ENCODE data around the gene MITF.

The MITF gene

DNA sequence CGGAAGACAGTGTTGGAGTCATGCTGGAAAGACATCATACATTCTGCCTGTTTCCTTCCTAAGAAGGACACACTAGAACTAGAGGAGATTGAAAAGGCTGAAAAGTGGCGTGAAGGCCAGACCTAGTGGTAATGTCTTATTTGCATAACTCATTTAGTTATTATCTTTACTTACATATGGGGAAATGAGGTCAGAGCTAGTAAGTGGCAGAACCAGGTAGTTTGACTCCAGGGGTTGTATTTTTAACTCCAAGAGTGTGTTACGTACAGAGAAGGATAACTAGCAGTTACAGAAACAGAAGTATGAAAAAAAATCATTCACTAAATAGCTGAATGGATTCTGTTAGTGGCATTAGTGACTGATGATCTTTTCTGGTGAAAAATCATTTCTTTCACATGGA, 108.0 kb downstream of the MITF start:
- DNase-seq (ENCODE audit: low read depth), result no peak
- TF ChIP-seq, protein P1, sequence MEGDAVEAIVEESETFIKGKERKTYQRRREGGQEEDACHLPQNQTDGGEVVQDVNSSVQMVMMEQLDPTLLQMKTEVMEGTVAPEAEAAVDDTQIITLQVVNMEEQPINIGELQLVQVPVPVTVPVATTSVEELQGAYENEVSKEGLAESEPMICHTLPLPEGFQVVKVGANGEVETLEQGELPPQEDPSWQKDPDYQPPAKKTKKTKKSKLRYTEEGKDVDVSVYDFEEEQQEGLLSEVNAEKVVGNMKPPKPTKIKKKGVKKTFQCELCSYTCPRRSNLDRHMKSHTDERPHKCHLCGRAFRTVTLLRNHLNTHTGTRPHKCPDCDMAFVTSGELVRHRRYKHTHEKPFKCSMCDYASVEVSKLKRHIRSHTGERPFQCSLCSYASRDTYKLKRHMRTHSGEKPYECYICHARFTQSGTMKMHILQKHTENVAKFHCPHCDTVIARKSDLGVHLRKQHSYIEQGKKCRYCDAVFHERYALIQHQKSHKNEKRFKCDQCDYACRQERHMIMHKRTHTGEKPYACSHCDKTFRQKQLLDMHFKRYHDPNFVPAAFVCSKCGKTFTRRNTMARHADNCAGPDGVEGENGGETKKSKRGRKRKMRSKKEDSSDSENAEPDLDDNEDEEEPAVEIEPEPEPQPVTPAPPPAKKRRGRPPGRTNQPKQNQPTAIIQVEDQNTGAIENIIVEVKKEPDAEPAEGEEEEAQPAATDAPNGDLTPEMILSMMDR (conservative IDR thresholded peaks at IDR 0.05; ENCODE audit: low read depth, low read length), result no peak
- H3K4me3 ChIP-seq (ENCODE audit: low read depth, low read length), result no peak overlapping the region

DNA sequence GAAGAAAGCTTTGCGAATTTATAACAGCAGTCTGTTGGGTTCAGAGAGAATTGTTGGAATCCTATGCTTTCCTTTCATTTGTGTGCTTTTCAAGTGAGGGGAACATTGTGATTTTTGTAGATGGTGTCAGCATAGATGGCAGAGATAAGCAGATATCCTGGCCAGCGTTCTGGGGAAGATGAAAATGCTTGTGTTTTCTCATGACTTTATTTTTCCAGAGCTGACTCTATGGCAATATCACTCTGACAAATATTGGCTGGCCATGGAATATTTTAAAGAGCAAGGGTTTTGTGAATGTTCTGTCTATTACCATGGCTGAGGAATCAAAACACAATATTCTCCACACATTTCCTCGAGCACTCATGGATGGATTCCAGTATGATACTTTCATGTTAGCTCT, 108.8 kb downstream of the MITF start:
- no peak for DNase-seq (ENCODE audit: low read depth)
- TF ChIP-seq, protein P1 (conservative IDR thresholded peaks at IDR 0.05; ENCODE audit: low read depth, low read length), result no peak
- no peak overlapping the region for H3K4me3 ChIP-seq (ENCODE audit: low read depth, low read length)

DNA sequence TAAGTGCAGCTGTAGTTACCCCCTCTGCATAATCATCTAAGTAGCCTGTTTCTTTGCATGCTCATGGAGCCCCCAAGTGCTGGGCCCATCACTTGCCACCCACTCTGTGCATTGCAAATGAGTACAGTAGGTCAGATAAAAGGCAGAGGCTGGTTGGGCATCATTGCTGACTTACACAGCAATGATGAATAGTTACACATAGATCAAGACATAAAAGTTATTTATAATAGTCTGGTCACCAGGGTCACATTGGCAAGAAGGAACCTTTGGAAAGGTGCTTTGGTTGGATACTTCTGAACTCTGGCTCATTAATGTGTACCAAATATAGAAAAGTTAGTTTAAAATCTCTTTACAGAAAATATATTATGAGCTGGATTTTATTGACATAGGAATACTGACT, 111.6 kb downstream of the MITF start:
- no peak for DNase-seq (ENCODE audit: low read depth)
- TF ChIP-seq, protein P1 (conservative IDR thresholded peaks at IDR 0.05; ENCODE audit: low read depth, low read length), result no peak
- no peak overlapping the region for H3K4me3 ChIP-seq (ENCODE audit: low read depth, low read length)

DNA sequence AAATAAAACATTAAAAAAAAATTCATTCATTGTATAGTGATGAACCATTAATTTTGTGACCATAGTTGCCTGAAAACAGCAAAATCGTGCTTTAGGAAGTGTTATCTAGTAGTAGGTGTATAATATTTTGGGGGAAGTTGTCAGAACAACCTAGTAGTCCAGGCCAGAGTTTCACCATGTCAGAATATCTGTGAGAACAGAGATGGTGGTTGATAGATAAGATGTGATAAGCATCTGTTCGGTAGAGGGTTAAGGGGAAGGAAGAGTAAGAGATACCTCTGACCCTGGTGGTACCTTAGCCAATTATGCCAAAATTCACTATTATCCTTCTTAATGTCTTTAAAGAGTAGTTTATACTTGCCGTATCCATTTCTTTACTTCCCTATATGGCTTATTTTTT, 113.8 kb downstream of the MITF start:
- no peak overlapping the region for H3K4me3 ChIP-seq (ENCODE audit: low read depth, low read length)
- TF ChIP-seq, protein P1 (conservative IDR thresholded peaks at IDR 0.05; ENCODE audit: low read depth, low read length), result no peak
- DNase-seq (ENCODE audit: low read depth), result no peak

DNA sequence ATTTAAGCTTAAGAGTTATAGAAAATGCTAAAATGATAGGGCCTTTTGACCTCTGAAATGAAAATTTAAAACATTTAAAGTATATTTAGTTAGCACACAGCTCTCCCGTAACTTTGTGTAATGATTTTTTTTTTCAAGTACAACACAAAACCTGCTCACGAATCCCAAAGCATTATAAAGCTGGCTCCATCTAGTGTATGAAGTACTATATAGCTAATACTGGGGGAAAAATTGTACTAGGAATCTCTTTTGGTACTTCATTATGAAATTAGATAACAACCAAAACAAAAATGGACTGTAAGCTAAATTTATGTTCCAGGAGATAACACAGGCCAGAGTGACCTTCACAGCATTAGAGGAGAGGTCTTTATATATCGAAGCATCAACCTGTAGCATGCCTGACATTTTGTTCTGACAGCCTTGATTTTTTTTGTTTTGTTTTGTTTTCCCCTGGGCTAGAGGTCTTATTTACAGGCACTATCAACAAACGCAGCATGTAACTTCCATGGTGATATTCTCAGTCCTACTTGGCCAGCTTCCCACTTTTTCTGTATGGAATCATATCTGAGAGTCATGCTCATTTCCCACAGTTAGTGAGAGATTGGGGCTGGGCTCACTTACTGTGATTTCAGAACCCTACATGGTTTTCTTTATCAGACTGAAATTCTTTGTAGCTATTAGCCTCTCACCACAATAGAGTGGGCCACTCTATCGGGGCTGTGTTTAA, 116.3 kb downstream of the MITF start:
- TF ChIP-seq, protein P1 (conservative IDR thresholded peaks at IDR 0.05; ENCODE audit: low read depth, low read length), result peak; percentile 61
- no peak overlapping the region for H3K4me3 ChIP-seq (ENCODE audit: low read depth, low read length)
- peak; percentile 84 for DNase-seq (ENCODE audit: low read depth)

DNA sequence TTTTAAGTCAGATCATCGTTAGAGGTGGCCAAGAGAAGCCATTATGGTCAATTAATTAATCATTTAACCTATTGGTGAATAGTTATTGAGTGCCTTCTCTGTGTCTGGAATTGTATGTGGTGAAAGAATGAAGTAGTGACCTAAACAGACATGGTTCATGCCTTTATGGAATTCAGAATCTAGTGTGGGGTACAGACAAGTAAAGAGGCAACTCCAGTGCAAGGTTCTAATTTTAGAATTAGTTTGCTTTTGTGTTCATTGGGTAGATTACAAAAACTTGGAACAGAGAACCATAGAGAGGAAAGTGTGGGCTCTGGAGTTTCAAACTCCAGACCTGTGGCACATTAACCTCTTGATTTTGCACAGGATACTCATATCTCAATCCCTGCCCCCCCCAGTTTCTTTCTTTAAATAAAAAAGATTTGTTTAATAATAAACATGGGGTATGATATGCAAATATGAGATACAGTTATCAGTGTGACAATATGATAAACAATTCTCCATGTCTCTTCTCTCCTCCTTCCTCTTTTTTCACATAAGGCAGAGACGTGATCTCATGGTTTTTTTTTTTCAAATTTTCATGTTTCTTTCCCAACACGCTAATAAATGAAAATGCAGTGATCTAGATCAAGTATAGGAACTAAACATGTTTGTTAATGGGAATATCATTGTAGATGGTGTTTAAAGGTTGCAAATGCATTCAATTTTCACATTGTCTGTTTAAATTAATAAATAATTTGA, 117.9 kb downstream of the MITF start:
- TF ChIP-seq, protein P1 (conservative IDR thresholded peaks at IDR 0.05; ENCODE audit: low read depth, low read length), result no peak

More for the DNA sequence above, 117.9 kb downstream of the MITF start:
- H3K4me3 ChIP-seq (ENCODE audit: low read depth, low read length), result no peak overlapping the region
- DNase-seq (ENCODE audit: low read depth), result no peak
